Putamen (tissue), 1 donor: ENCODE measurements around the gene ITGAD.

Experiments
- DNase-seq: peaks from one replicate; pipeline ENCODE4 v3.0.0-alpha.2; 2016; ENCODE audit warnings: low spot score

The ITGAD gene

DNA sequence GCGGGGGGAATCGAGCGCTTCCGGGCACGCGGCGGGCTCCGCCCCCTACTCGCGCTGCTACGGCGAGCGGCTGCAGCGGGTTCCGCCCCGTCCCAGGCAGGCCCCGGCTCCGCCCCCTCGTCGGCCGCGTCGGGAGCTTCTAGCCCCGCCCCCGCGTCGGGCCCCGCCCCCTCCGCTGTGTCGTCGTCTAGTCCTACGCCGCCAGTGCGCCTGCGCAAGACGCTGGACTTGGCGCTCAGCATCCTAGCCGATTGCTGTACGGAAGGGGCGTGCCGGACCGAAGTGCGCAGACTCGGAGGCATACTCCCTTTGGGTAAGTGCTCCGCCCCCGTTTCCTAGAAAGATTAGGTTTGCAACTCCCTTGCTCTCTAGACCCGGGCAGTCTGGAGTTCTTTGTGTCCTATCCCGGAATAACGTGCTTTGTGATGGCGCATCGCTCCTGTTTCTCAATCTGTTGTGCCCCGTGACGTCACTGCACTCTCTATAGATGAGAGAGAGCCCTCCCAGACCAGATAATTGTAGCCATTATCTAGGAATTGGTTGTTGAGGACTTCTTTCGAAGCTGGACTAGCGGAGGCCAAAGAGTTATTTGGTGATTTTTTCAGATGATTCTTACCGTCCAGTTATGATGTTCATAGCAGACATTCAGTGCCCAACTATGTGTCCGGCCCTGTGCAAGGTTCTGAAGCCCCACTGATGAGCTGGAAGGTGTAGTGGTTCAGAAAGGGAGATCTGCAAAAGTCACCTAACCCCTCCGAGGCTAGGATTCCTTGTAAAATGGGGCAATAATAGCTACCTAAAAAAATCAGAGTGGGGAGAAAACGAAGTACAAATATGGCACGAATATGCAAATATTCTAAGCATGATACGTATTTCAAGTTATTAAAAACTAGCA, 66.8 kb downstream of the ITGAD start:
- peak; percentile 100 for DNase-seq

DNA sequence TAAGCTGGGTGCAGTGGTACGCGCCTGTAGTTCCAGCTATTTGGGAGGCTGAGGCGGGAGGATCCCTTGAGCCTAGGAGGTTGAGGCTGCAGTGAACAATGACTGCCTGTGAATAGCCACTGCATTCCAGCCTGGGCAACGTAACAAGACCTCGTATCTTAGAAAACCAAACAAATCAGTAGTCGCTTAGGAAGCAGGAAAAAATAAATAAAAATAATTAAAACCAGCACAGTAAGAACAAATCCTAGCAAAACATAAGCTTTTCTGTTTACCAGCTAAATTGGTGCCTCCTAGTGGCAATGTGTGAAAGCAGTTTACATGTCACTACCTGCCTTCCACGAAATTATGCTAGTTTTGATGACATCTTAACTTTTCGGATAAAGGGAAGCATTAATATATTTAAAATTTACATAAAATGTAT, 67.5 kb downstream of the ITGAD start:
- DNase-seq: no peak

DNA sequence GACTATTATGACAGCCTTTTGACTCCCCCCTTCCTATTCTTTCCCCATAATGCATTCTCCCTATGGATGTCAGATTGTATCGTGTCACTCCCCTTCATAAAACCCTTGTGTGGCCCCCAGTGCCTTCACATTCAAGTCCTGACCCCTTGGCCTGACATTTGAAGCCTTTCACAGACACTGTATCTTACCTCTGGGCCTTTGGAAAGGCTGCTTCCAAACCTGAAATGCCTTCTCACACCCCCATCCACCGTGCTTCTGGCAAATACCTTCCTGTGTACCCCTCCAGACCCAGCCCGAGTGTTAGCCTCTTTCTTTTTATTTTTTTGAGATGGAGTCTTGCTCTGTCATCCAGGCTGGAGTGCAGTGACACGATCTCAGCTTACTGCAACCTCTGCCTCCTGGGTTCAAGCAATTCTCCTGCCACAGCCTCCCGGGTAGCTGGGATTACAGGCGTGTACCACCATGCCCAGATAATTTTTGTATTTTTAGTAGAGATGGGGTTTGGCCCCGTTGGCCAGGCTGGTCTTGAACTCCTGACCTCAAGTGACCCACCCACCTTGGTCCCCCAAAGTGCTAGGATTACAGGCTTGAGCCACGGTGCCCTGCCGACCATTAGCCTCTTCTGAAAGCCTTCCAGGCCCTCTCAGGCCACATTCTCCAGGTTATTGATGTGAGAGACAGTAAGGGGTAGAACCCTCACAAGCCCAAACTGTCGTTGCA, 68.2 kb downstream of the ITGAD start:
- no peak for DNase-seq

- no peak for DNase-seq
These were observed 69.0 kb downstream of the ITGAD start for GRCh38 chr16:31461921-31462804.

DNA sequence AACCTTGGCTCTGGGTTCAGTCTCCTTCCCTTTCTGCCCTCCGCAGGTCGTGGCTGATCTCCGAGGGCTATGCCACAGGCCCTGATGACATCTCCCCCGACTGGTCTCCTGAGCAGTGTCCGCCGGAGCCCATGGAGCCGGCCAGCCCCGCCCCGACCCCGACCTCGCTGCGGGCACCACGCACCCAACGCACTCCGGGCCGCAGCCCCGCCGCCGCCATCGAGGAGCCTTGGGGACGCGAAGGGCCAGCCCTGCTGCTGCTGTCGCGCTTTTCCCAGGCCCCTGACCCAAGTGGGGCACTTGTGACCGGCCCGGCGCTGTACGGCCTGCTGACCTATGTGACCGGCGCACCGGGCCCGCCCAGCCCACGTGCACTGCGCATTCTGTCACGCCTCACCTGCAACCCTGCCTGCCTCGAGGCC, 71.2 kb downstream of the ITGAD start:
- no peak for DNase-seq

DNA sequence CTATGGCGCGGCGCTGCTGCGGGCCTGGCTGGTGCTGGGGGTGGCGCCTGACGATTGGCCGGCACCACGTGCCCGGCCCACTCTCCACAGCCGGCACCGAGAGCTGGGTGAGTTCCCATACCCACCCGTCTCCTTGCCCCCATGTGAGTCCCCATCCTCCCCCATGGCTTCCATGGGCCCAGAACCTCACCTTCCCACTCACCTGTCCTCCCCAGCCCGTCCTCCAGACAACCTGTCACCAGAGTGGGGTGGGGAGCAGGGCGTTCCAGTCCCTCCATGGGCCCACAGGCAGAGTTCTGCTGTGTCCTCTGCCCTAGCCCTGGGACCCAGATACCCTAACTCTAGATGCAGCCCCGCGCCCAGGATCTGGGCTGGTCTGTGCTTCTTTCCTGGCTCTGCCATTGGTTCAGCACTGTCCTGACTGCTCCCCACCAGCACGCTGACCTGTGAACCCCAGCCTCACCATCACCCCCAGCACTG, 71.7 kb downstream of the ITGAD start:
- no peak for DNase-seq

DNA sequence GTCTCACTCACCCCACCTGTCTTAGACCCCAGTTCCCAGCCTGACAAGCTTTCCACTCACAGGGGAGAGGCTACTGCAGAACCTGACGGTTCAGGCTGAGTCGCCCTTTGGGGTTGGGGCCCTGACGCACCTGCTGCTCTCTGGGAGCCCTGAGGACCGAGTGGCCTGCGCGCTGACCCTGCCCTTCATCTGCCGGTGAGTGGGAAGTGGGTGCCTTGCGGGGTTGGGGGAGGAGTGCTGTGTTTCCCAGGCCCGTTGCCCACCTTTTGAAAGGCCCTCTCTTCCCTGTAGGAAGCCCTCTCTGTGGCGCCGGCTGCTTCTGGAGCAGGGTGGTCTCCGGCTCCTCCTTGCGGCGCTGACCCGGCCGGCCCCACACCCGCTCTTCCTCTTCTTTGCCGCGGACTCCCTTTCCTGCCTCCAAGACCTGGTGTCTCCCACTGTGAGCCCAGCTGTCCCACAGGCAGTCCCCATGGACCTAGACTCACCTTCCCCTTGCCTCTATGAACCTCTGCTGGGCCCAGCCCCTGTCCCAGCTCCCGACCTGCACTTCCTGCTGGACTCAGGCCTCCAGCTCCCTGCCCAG, 72.7 kb downstream of the ITGAD start:
- DNase-seq: no peak

DNA sequence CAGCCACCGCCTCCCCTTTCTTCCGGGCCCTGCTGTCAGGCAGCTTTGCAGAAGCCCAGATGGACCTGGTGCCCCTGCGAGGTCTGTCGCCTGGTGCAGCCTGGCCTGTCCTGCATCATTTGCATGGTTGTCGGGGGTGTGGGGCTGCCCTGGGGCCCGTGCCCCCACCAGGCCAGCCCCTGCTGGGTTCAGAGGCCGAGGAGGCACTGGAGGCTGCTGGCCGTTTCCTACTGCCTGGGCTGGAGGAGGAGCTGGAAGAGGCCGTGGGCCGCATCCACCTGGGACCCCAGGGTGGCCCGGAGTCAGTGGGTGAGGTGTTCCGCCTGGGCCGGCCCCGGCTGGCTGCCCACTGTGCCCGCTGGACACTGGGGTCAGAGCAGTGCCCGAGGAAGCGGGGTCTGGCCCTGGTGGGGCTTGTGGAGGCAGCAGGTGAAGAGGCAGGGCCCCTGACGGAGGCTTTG, 73.3 kb downstream of the ITGAD start:
- DNase-seq: no peak

DNA sequence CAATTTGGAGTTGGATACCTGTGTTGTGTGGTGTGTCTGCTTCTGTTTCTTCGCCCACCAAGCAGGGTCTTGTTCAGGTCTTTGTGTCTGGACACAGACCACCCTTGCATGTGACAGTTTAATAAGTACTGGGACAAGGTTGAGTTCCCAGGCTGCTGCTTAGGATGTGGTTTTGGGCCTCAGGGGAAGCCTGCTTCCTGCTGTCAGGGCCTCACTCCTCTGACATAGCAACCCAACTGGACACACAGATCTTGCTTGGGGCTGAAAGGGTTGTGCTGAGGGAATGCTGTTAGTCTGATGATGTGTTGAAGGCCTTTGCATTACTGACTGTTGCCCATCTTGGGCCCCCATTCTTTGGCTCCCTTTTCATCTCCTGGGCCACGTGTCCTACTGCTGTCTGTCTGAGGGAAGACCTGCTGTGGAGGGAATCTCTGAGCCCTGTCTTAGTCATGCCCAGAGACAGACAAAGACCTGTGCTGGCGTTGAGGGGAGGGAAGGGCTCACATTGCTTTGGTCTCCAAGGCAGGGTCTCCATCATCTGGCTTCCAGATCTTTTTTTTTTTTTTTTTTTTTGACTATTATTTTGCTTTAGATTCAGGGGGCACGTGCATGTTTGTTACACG, 74.1 kb downstream of the ITGAD start:
- DNase-seq: no peak

GRCh38 chr16:31467858-31468257, 74.7 kb downstream of the ITGAD start:
- no peak for DNase-seq

- DNase-seq: no peak
These were observed 77.5 kb downstream of the ITGAD start for GRCh38 chr16:31470615-31471014.

- no peak for DNase-seq
These were observed 78.2 kb downstream of the ITGAD start for GRCh38 chr16:31471241-31471874.

GRCh38 chr16:31471875-31472708, 79.0 kb downstream of the ITGAD start, which contains the start of gene TGFB1I1:
TSS of gene TGFB1I1 (plus strand) at chr16:31472152. CDS start at chr16:31472189, 37 bp downstream.
- DNase-seq: no peak

DNA sequence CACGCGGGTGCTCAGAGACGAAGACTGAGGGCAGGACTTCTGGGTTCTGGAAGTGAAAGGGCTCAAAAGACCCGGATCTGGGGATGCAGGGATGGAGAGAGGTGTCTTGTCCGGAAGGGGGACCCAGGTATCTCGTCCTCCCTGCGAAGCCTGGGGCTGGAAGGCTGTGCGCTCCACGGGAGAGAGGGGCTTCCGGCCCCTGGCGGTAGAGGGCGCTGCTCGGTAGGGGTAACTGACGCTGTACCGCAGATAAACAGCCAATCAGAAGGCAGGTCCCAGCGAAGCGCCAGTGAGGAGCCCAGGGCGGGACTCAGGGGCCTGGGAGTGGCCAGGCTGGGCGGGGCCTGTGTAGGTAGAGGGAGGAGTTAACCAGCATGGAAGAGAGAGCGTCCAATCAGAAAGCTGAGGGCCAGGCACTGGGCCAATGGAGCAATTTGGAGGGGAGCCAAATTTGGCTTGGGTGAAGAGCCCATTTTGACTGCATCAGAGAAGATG, 79.6 kb downstream of the ITGAD start:
- DNase-seq: no peak

DNA sequence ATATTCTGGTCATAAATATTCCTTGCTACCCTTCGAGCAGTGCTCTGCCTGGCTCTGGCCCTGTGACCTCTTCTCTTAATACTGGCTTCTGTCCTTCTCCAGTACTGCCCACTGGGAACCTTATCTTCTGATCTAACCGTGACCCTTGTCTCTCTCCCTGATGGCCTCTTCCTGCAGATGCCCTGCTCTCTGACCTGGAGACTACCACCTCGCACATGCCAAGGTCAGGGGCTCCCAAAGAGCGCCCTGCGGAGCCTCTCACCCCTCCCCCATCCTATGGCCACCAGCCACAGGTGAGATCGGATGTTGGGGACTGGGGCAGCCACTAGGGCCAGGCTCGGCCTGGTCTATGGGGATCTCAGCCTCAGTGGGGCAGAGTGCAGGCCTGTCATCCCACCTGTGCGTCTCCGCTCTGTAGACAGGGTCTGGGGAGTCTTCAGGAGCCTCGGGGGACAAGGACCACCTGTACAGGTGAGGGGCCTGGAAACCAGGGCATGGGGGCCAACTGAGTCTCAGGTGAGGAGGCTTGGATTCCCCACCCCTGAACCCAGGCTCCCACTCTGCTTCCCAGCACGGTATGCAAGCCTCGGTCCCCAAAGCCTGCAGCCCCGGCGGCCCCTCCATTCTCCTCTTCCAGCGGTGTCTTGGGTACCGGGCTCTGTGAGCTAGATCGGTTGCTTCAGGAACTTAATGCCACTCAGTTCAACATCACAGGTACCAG, 80.3 kb downstream of the ITGAD start:
- DNase-seq: no peak

GRCh38 chr16:31474173-31474714, 81.1 kb downstream of the ITGAD start:
- DNase-seq: no peak

GRCh38 chr16:31474773-31475738, 81.9 kb downstream of the ITGAD start:
- no peak for DNase-seq
